GM03348 (cell line): ENCODE results near the gene HSPA1L.
"Not testable (repeated sequence)": the region's sequence is repeated elsewhere in the genome, so short reads cannot be mapped to it uniquely, and the experiment has no call there.

Source experiments
- DNase-seq: peaks from one replicate; pipeline ENCODE4 v3.0.0; 2012; ENCODE audit warnings: low spot score

Gene HSPA1L

GRCh38 chr6:31836474-31837368 lies 21.6 kb upstream of the HSPA1L start:
- DNase-seq, result peak; percentile 47

GRCh38 chr6:31836047-31836473 lies 21.0 kb upstream of the HSPA1L start:
- DNase-seq, result no peak

GRCh38 chr6:31834367-31835250 lies 19.5 kb upstream of the HSPA1L start:
- peak; percentile 94 for DNase-seq

- no peak for DNase-seq
Measured at GRCh38 chr6:31831350-31832215, 16.5 kb upstream of the HSPA1L start.

- DNase-seq, result no peak
Measured at GRCh38 chr6:31830886-31831335, 15.8 kb upstream of the HSPA1L start.

GRCh38 chr6:31829633-31830283 lies 14.7 kb upstream of the HSPA1L start:
- peak; percentile 35 for DNase-seq

- peak; percentile 96 for DNase-seq
Measured at GRCh38 chr6:31827286-31828079, 12.4 kb upstream of the HSPA1L start, which contains the start of gene HSPA1B. Gene HSPA1B, plus strand, starts transcription at chr6:31827738. Its CDS starts 213 bp downstream, at chr6:31827951.

GRCh38 chr6:31826793-31827285 lies 11.8 kb upstream of the HSPA1L start:
- peak; percentile 89 for DNase-seq

GRCh38 chr6:31825553-31825952 lies 10.5 kb upstream of the HSPA1L start:
- DNase-seq, result no peak

- DNase-seq, result not testable (repeated sequence)
Measured at GRCh38 chr6:31823592-31824196, 8.6 kb upstream of the HSPA1L start.

GRCh38 chr6:31822036-31822821 lies 7.1 kb upstream of the HSPA1L start:
- peak; percentile 89 for DNase-seq

GRCh38 chr6:31821301-31822035 lies 6.4 kb upstream of the HSPA1L start:
- peak; percentile 56 for DNase-seq

- DNase-seq, result not testable (repeated sequence)
Measured at GRCh38 chr6:31820399-31820798, 5.3 kb upstream of the HSPA1L start.

GRCh38 chr6:31819871-31820299 lies 4.8 kb upstream of the HSPA1L start:
- no peak for DNase-seq

GRCh38 chr6:31817929-31818511 lies 2.9 kb upstream of the HSPA1L start:
- not testable (repeated sequence) for DNase-seq

- DNase-seq, result not testable (repeated sequence)
Measured at GRCh38 chr6:31817133-31817928, 2.2 kb upstream of the HSPA1L start.

- DNase-seq, result peak; percentile 94
Measured at GRCh38 chr6:31814677-31815024, 432 bp downstream of the HSPA1L start.
